HCT116 (cell line): ENCODE results near the gene ANO10. TPM values are rescaled to one million over a fixed set of nuclear protein-coding genes. Genes with fewer than 3 reads are reported as not detected.

Source experiments
- ATAC-seq: fragments of 200-7000 bp; cut with Tn5 transposase; 2 replicates; pipeline ENCODE4 v1.9.1; 2020; ENCODE audit warnings: mild to moderate bottlenecking, moderate library complexity
- BruUV-seq: library from RNA; stranded (reverse); fragments of 400-500 nt; replicated peaks from 2 replicates; lab custom pipeline; 2021; lab: Mats Ljungman, UMichigan
- CTCF ChIA-PET: fragments of 300-600 bp; sonication (Branson Sonifier 250); formaldehyde crosslinking; loops from one replicate; lab custom pipeline; 2021; ENCODE audit warnings: antibody characterized with exemption; lab: Charles Lee
- POLR2A ChIA-PET: fragments of 300-600, 350-600 bp; sonication (Branson Sonifier 250); formaldehyde crosslinking; loops from one replicate; lab custom pipeline; 2021; ENCODE audit warnings: antibody characterized with exemption; lab: Charles Lee
- RAD21 ChIA-PET, 2 experiments: fragments of 300-600 bp; sonication (Branson Sonifier 250); formaldehyde crosslinking; loops; one replicate each; lab custom pipeline; 2023; ENCODE audit warnings: low total read pairs in 2 of 2; ENCODE audit not compliant: uncharacterized antibody in 2 of 2, unreplicated experiment in 2 of 2, low non-redundant PET in 1 of 2; lab: Charles Lee
- DNase-seq: peaks from one replicate; pipeline ENCODE4 v3.0.0-alpha.2; 2010; ENCODE audit warnings: low read depth, low spot score
- H2AFZ ChIP-seq: fragments of 200-600 bp; shearing (Covaris generic), sonication (generic); 2 replicates; pipeline ENCODE4 v1.6.1; 2017; ENCODE audit warnings: low read depth, mixed run types, mixed read lengths, antibody characterized with exemption, low read length; ENCODE audit not compliant: poor library complexity, severe bottlenecking
- H3K27ac ChIP-seq: 2 replicates; pipeline ENCODE4 v1.5.1; 2012; ENCODE audit warnings: low read depth, low read length
- H3K27me3 ChIP-seq: fragments of 200-600 bp; sonication (generic); 2 replicates; pipeline ENCODE4 v1.6.1; 2016; ENCODE audit warnings: mixed run types, low read length, mixed read lengths; ENCODE audit not compliant: insufficient read depth
- H3K36me3 ChIP-seq, 2 experiments: fragments of 200-500 bp in 1 of 2; fragments of 200-600 bp in 1 of 2; sonication (Bioruptor generic) in 1 of 2; sonication (generic) in 1 of 2; 2 replicates each; pipeline versions ENCODE4 v1.5.1 to v1.6.1; 2014 to 2016; ENCODE audit warnings: low read length in 2 of 2, inconsistent platforms in 1 of 2, mixed read lengths in 1 of 2, mixed run types in 1 of 2; ENCODE audit not compliant: insufficient read depth in 2 of 2, control insufficient read depth in 1 of 2
- H3K4me1 ChIP-seq, 2 experiments: fragments of 200-600 bp in 1 of 2; sonication (generic) in 1 of 2; 2 replicates each; pipeline versions ENCODE4 v1.5.1 to v1.6.1; 2012 to 2017; ENCODE audit warnings: low read length in 2 of 2, inconsistent platforms in 1 of 2, mild to moderate bottlenecking in 1 of 2, mixed read lengths in 1 of 2, mixed run types in 1 of 2, moderate library complexity in 1 of 2; ENCODE audit not compliant: insufficient read depth in 2 of 2, control insufficient read depth in 1 of 2
- H3K4me2 ChIP-seq: fragments of 200-600 bp; sonication (generic); 2 replicates; pipeline ENCODE4 v1.6.1; 2017; ENCODE audit warnings: mixed run types, low read length, mixed read lengths
- H3K4me3 ChIP-seq, 2 experiments: fragments of 200-600 bp in 1 of 2; sonication (generic) in 1 of 2; replicated peaks in 1 of 2; 2 replicates each; pipeline ENCODE4 v1.5.1; 2011 to 2016; ENCODE audit warnings: low read length in 2 of 2, control low read depth in 1 of 2, low read depth in 1 of 2, mild to moderate bottlenecking in 1 of 2, mixed read lengths in 1 of 2, mixed run types in 1 of 2
- H3K79me2 ChIP-seq: fragments of 200-600 bp; sonication (generic); 2 replicates; pipeline ENCODE4 v1.6.1; 2017; ENCODE audit warnings: mild to moderate bottlenecking, mixed run types, low read length, moderate library complexity, mixed read lengths; ENCODE audit not compliant: insufficient read depth
- H3K9ac ChIP-seq: fragments of 200-600 bp; sonication (generic); 2 replicates; pipeline ENCODE4 v1.6.1; 2016; ENCODE audit warnings: low read length, mixed read lengths
- H3K9me2 ChIP-seq: fragments of 200-600 bp; sonication (generic), shearing (Covaris generic); 2 replicates; pipeline ENCODE4 v1.6.1; 2017; ENCODE audit warnings: mixed run types, mild to moderate bottlenecking, moderate library complexity; ENCODE audit not compliant: insufficient read depth
- H3K9me3 ChIP-seq, 2 experiments: fragments of 200-500 bp in 1 of 2; fragments of 200-600 bp in 1 of 2; sonication (Bioruptor generic) in 1 of 2; sonication (generic) in 1 of 2; 2 replicates each; pipeline ENCODE4 v1.6.1; 2014 to 2017; ENCODE audit warnings: low read length in 2 of 2, mixed read lengths in 2 of 2, inconsistent platforms in 1 of 2, low read depth in 1 of 2, mild to moderate bottlenecking in 1 of 2, mixed run types in 1 of 2, moderate library complexity in 1 of 2; ENCODE audit not compliant: control insufficient read depth in 1 of 2, insufficient read depth in 1 of 2
- H4K20me1 ChIP-seq: fragments of 200-600 bp; sonication (generic), shearing (Covaris generic); 2 replicates; pipeline ENCODE4 v1.6.1; 2017; ENCODE audit warnings: mixed run types, mild to moderate bottlenecking, moderate library complexity; ENCODE audit not compliant: insufficient read depth
- ELF1 ChIP-seq: IDR thresholded peaks from 2 replicates; pipeline ENCODE4 v1.6.1; 2012; ENCODE audit warnings: low read depth, borderline replicate concordance
- EZH2 ChIP-seq: fragments of 200-600 bp; sonication (generic); IDR thresholded peaks from 2 replicates; pipeline ENCODE4 v1.6.1; 2017; ENCODE audit warnings: antibody characterized with exemption, mixed run types
- FOSL1 ChIP-seq: IDR thresholded peaks from 2 replicates; pipeline ENCODE4 v1.6.1; 2012; ENCODE audit warnings: low read depth
- JUND ChIP-seq: IDR thresholded peaks from 2 replicates; pipeline ENCODE4 v1.6.1; 2012
- POLR2A ChIP-seq: IDR thresholded peaks from 2 replicates; pipeline ENCODE4 v1.7.0; 2011; ENCODE audit warnings: borderline replicate concordance; ENCODE audit not compliant: insufficient read depth, insufficient read length; ENCODE audit errors: extremely low read depth
- RAD21 ChIP-seq: IDR thresholded peaks from 2 replicates; pipeline ENCODE4 v1.6.1; 2012; ENCODE audit warnings: low read depth, mild to moderate bottlenecking
- SIN3A ChIP-seq: IDR thresholded peaks from 2 replicates; pipeline ENCODE4 v1.6.1; 2012; ENCODE audit warnings: low read depth
- intact Hi-C: fragments of 100-400 bp; cut with micrococcal nuclease; formaldehyde crosslinking; loops from 2 replicates; pipeline ENCODE4 v1.10.0; 2022
- total RNA-seq: library from RNA; stranded (reverse); gene quantifications from one replicate; pipeline ENCODE4 v1.2.1, GENCODE V29; 2021; ENCODE audit not compliant: unreplicated experiment

ANO10 gene
- total RNA-seq, 1 experiment from 2014 or later, result 13.3 TPM

DNA sequence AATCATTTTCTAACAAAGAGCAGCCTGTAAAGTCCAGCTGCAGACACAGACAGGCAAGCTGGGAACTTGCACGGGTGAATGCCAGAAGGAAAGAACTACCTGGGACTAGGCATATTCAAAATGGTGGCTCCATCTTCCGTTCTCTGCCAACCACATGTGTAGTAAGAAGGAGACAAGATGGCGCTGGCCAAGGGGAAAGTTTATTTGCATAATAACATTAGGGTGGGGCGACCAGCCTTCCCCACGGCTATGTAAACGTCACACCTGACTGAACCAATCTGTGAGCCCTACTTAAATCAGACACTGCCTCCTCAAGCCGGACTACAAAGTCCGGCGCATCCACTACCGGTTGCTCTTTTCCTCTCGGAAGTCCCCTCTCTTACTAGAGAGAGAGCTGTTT, 204.7 kb downstream of the ANO10 start:
- H3K9me3 ChIP-seq, result no peaks in the 10 kb centered on the region
- H3K27ac ChIP-seq, result no peak overlapping the region
- no peak overlapping the region for H3K4me2 ChIP-seq
- no peaks in the 10 kb centered on the region for H3K9me2 ChIP-seq
- H2AFZ ChIP-seq, result no peak overlapping the region
- no peak for DNase-seq
- H4K20me1 ChIP-seq, result no peaks in the 10 kb centered on the region
- BruUV-seq, result no TSS peak
- TF ChIP-seq JUND, result no peak
- no peak for TF ChIP-seq ELF1
- no peak for TF ChIP-seq FOSL1
- no peak for TF ChIP-seq RAD21
- ChIA-PET CTCF (no interaction called here), RAD21 (no interaction called here), POLR2A (no interaction called here)
- no peaks in the 10 kb centered on the region for H3K4me1 ChIP-seq
- intact Hi-C loops, result no loop called here
- H3K36me3 ChIP-seq, result no peaks in the 10 kb centered on the region
- no peak overlapping the region for H3K4me3 ChIP-seq
- no peak overlapping the region for H3K9ac ChIP-seq
- ATAC-seq, result no peak
- H3K27me3 ChIP-seq, result no peaks in the 10 kb centered on the region
- no peaks in the 10 kb centered on the region for H3K79me2 ChIP-seq

GRCh38 chr3:43415088-43415487, 206.7 kb downstream of the ANO10 start:
- ChIA-PET CTCF (no interaction called here), POLR2A (no interaction called here), RAD21 (no interaction called here)
- BruUV-seq, result no TSS peak
- no peaks in the 10 kb centered on the region for H3K9me2 ChIP-seq
- no peak overlapping the region for H3K4me2 ChIP-seq
- no peak for DNase-seq
- H3K27ac ChIP-seq, result no peak overlapping the region
- no peaks in the 10 kb centered on the region for H3K79me2 ChIP-seq
- no peaks in the 10 kb centered on the region for H3K27me3 ChIP-seq
- no peaks in the 10 kb centered on the region for H4K20me1 ChIP-seq
- ATAC-seq, result no peak
- H3K9ac ChIP-seq, result no peak overlapping the region
- no peaks in the 10 kb centered on the region for H3K4me1 ChIP-seq
- H3K9me3 ChIP-seq, result no peaks in the 10 kb centered on the region
- no peak overlapping the region for H2AFZ ChIP-seq
- no peak for TF ChIP-seq EZH2
- no peak for TF ChIP-seq POLR2A
- no peak for TF ChIP-seq JUND
- TF ChIP-seq SIN3A, result no peak
- no peak overlapping the region for H3K4me3 ChIP-seq
- H3K36me3 ChIP-seq, result no peaks in the 10 kb centered on the region
- intact Hi-C loops, result no loop called here
